RKO (cell line): ENCODE measurements around the gene CRLF3.
"Not testable (repeated sequence)": the region's sequence is repeated elsewhere in the genome, so short reads cannot be mapped to it uniquely, and the experiment has no call there.

ENCODE experiments used
- DNase-seq: peaks from one replicate; pipeline ENCODE4 v3.0.0-alpha.2; 2016; ENCODE audit warnings: low spot score

The CRLF3 gene

DNA sequence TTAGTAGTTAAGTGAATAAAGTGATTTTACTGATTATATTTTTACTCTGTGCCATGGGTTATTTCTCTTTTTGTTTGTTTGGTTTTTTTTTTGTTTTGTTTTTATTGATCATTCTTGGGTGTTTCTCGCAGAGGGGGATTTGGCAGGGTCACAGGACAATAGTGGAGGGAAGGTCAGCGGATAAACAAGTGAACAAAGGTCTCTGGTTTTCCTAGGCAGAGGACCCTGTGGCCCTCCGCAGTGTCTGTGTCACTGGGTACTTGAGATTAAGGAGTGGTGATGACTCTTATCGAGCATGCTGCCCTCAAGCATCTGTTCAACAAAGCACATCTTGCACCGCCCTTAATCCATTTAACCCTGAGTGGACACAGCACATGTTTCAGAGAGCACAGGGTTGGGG, 88.8 kb downstream of the CRLF3 start:
- not testable (repeated sequence) for DNase-seq

DNA sequence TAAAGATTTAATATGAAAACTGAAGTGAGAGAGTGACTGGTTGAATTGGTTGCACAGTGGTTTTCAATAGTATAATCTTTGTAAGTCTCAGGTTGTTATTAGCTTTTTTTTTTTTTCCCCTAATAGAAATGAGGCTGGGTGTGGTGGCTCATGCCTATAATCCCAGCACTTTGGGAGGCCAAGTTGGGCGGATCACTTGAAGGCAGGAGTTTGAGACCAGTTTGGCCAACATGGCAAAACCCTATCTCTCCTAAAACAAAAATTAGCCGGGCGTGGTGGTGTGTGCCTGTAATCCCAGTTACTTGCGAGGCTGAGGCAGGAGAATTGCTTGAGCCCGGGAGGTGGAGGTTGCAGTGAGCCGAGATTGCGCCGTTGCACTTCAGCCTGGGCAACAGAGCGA, 89.3 kb downstream of the CRLF3 start:
- not testable (repeated sequence) for DNase-seq

DNA sequence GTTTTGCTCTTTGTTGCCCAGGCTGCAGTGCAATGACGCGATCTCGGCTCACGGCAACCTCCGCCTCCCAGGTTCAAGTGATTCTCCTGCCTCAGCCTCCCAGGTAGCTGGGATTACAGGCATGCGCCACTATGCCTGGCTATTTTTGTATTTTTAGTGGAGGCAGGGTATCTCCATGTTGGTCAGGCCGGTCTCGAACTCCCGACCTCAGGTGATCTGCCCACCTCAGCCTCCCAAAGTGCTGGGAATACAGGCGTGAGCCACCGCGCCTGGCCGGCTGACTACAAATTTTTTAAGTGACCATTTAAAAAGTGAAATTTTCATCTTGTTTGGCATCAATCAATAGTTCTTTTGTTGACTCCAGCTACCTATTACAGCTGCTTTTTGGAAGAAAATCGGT, 90.3 kb downstream of the CRLF3 start:
- DNase-seq: not testable (repeated sequence)
